ENCODE measurements around the gene CERS6. TPM values are rescaled to one million over a fixed set of nuclear protein-coding genes. Genes with fewer than 3 reads are reported as not detected.

The CERS6 gene
- total RNA-seq, 1 experiment from 2014 or later: 15.1 TPM

Other genes starting within 250 kb of the CERS6 start
- gene STK39, start 208.7 kb upstream of the CERS6 start, total RNA-seq (2014; rRNA removed; shearing (Covaris generic)): 21.9 and 27.4 TPM in 2 replicates

Measured in RPMI7951 (cell line).